GM21526 (cell line): Measurements from ENCODE around the gene GRIA1.

Experiments used
- ATAC-seq: cut with Tn5 transposase; IDR thresholded peaks from one replicate; pipeline ENCODE4 v1.9.1; 2021; ENCODE audit warnings: moderate library complexity; ENCODE audit not compliant: unreplicated experiment, low FRiP score

Gene GRIA1

DNA sequence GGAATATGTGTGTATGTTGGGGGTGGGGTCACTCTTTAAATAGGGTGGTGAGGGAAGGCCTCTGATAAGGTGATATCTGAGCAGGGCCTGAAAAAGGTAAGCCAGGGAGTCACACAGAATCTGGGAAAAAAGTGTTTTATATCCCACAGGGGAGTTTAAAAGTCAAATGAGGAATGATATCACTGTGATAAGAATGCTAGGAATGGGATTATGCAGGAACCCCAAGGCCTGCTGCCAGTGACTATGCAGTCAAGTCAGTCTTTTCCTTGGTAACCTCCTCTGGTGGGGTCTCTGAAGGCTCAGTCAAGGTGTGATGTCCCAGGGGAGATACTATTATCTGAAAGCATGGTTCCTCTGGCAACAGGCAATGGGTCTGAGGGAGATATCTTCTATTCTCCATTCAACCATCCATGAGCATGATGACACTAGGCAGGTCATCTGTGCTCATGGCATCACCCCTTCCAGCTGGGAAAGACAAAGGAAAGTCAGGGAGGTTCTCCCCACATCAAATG is 53.5 kb downstream of the GRIA1 start:
- ATAC-seq: no peak

DNA sequence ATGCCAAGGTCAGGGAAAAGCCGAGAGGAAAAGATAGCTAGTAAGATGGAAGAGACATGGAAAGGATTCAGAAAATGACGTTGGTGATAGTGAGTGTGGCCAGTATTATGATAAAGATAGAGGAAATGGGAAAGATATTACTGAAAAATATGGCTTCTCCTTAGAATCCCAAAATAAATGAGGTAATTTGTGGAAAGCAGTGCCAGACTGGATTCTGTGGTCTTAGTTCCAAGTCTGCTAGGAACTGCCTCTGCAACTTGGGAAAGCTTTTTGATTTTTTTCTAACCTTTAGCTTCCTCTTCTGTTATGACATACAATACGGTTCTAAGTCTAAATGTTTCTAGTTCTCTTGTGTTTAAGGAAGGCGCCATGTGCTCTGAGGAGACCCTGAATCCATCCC is 54.2 kb downstream of the GRIA1 start:
- no peak for ATAC-seq

DNA sequence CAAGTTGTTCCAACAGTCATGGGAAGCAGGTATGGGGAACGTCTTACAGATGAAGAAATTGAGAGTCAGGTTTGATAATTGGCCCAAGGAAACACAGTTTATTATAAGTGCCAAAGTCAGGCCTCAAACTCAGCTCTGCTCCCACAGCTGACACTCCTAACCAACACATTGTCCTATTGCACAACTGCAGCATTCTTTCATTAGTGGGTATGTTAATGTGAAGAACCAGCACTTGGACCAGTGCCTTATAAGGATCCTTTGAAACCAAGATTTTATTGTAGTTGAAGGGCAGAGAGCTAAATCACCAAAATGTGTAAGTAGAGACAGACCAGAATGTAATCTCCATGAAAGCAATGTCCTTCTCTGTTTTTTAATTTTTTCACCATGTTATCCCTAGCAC is 56.1 kb downstream of the GRIA1 start:
- ATAC-seq: no peak

DNA sequence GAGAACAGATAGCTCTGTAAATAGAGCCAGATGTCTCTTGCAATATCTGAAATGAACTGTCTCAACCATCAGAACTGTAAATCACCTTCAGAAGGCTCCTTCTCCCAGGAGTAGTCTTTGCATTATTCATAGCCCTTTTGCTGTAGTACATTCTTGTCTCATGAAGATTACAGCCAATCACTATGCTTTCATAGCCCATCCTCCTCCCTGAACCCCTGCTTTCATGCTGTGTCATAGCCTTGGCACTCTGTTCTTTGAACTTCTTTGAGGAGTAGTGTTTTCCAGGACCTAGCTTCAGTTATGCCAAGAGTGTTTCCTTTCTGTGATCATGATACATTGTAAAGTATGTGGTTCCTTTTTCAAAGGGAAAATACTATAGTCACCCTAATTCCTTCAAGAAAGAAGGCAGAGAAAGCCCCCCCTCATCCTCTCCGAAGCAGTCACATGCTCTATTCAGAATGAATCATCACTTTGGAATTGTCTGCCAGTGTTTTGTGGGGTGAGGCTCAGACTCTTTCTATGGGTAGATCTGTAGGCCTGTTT is 61.1 kb downstream of the GRIA1 start:
- ATAC-seq: no peak

DNA sequence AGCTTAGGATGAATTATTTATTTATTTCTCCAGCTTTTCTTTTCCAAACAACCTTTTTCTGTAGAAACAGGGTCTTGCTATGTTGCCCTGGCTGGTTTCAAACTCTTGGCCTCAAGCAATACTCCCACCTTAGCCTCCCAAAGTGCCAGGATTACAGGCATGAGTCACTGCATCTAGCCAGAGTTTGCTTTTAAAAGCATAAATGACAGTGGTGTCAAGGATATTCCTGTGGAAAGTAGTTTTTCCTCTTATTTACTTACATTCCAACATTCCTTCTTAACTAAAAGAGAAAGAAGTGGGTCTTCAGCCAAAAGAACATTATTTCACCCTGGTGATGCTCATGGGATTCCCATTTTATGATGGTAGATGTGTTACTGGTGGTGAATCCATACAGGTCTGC is 62.4 kb downstream of the GRIA1 start:
- no peak for ATAC-seq

DNA sequence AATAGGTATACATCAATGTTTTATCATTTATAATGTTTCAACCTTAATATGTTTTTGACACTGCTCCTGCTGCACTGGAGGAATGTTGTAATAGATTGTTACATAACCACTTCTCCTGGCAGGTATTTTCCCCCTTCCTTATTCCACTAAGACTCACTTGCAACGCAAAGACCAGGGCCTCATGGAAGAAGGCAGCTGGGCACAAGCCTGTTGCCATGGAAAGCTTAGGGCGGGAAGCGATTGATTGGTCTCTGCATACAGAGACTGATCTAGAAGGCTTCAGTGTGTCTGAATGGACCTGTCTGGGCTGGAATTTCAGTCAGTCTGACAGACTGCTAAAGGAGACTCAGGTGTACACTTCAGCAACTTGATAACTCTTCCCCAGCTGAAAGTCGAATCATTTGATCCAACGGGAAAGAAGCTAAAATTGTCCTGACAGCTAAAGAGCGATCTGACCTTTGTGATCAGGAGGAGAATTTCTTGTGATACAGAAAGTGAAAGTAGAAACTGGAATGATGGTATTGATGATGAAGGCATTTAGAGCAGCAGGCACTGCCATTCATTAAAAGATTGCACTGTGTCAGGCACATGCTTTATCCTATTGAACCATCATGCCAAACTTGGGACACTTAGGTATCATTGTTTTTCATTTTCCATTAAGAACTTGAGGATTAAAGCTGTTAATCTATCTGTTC is 65.1 kb downstream of the GRIA1 start:
- no peak for ATAC-seq

DNA sequence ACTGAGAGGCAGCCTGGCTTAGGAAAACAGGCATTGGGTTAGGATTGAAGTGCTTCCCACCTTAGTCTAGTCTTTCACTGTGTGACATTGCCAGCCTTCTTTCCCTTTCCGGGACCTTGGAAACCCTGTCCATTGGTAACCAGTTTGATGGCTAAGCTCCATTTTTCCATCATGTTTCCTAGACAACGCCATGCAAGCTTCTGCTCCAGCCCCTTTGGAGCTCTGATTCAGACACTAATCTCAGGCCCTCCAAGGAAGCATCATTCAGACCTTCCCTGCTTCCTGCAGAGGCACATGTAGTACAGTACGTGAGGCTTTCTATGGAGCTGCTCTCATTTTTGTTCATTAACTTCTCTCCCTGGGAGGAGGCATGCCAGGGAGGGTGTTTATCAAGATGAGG is 68.5 kb downstream of the GRIA1 start:
- no peak for ATAC-seq

DNA sequence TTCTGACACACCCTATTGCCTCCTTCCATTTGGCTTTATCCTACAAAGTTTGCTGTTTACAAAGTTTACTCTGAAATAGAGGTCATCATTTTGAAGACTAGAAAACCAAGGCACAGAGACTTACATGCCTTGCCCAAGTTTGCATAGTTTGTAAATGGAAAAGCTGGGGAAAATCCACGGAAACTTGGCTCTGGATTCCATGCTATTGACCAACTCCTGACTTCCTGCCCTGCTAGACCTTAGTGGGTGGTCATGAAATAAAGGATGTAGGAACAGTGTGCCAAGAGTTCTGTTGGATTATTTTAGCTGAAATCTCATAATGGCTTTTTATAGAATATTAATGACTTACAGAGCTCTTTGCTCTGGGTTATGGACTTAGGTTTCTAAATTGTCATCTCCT is 69.5 kb downstream of the GRIA1 start:
- no peak for ATAC-seq

DNA sequence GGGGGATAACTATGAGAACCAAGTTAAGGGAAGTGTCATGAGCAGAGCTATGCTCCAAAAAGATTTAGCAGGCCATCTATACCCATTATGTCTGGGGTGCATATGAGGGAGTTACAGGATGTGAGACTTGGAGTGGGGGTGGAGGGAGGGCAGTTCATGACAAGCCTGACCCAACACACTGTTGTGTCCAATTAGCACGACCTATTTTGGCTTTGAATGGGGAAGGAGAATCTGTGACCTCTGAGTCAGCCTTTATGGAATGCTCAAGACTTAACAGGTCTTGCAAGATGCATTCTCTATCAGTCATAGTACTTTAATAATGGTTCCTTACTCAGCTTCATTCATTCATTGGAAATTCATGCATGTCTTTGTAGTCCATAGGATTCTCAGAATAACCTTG is 71.7 kb downstream of the GRIA1 start:
- ATAC-seq: no peak

DNA sequence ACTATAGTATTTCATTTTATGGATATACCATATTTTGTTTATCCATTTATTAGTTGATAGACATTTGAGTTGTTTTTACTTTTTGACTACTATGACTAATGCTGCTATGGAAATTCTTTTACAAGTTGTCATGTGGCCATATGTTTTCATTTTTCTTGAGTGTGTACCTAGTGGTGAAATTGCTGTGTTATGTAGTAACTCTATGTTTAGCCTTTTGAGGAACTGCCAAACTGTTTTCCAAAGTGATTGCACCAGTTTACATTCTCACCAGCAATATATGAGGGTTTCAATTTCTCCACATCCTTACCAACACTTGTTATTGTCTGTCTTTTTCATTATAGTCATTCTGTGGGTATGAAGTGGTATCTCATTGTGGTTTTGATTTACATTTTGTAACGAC is 75.4 kb downstream of the GRIA1 start:
- no peak for ATAC-seq

DNA sequence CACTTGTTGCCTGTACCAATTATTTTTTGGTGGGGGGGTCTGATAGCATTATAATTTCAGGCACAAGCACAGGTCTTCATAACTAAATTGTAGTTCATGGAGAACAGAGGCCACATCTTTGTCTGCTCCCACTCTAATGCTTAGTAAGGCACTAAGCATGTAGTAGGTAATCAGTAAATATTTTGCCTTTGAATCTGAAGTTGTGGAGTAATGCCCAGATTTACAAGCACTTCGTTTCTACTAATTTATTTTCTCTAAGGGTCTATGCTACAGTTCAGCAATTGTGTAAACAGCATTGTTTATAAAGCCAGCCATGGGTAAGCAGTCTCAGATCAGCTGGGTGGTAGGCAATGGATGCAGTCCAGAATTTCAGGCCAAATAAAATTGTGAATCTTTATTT is 78.6 kb downstream of the GRIA1 start:
- no peak for ATAC-seq

DNA sequence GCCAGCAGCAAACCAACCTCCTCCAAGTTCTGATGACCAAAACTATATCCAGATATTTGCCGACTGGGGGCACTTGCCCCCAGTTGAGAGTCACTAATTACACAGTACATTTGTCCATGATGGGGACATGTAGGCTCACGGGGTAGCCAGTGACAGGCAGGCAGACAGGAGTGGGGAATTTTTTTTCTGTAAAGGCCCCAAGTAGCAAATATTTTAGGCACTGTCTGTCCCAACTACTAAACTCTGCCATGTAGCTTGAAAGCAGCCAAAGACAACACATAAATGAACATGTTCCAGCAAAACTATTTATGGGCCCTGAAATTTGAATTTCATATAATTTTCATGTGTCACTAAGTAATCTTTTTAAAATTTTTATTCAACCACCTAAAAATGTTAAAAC is 80.7 kb downstream of the GRIA1 start:
- no peak for ATAC-seq

DNA sequence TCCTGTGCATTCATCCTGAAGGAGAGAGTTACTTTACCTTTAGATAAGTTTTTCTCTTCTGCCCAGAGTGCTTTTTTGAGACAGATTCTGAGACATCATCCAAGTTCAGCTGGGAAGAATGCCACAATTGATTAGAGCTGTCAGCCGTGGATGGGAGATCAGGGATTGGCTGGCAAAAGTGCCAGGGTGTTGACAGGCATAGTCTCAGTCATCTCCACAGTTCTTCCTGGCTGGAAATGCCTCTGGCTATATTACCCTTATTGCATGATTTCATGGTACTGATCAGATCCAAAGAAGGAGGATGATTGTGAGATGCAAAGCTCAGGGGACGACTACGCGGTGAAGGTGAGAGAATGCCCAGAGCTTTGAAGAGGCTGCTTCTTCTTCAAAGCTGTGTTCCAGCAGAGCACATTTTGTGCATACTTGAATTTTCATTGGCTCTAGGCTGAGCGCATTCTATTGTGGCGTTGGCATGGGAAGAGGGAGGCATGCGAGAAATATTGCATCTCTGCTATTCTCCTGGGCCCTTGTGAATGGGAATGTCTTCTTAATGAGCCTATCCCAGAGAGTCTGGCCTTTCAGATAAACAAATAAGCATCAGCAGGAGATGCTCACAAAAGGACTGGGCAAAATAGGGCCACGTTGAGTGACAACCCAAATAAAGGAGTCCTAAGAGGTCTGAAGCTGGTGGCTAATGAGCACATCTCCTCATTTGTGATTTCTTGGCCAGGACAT is 82.1 kb downstream of the GRIA1 start:
- ATAC-seq: no peak

DNA sequence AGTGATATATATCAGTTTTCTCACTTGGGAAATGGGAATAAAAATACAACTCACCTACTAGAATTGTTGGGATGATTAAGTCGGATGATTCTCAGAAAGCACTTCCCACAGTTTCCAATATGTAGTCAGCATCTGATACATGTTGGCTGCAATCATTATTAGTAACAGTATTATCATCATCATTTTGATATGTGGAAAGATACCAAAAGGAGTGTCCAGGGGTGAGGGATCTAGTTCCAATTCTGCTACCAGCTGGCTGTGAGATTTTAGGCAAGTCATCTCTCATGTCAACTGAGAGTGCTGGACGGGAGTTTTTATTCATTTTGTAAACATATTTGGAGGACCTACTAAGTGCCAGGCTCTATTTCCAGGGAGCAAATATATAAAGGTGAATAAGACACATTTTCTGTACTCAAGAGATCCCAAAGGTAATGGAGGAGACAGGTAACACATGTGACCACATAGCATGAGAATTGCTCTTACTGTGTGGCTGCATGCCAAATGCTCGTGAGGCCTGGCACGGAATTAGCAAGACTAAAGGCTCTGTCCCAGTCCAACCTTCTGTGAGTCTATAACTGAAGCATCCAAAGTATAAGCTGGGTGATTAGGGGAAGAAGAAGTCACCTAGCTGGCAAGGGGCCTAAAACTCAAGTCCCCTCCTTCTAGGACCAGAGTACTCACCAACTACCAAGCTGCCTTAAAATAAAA is 83.0 kb downstream of the GRIA1 start:
- no peak for ATAC-seq

DNA sequence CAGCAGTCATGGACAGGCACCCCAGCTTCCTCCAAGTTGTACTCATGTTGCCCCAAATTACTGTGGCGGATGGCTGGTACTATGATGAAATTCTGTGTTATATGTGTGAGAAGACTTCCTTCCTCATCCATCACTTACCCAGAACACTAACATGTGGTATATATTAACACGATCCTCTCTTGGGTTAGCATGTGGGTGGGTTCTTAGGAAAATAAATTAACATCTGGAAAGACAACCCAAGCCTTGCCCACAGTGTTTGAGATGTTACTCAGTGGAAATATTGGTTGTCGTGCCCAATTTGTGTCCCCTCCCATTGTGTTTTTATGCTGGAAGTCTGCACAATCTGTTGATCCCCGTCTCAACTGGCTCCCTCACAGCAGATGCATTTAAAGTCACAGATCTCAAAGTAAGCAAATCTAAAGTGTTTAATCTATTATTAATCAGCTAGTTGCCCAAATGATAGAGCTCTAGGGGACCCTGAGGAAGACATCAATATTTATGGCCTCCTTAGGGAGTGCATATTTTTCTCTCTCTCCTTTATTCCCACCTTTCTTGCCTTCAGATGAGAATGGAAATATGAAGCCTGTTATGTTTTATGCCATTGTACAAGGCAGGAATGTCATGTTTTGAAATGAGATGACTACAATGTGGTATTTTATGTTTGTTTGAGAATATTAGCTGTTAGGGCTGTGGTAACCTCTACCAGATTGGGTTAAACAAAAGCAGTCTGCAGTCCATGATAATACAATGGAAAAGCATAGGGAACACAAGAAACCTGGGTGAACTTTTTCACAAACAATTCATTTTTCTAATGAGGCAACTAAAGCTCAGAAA is 93.9 kb downstream of the GRIA1 start:
- ATAC-seq: no peak

DNA sequence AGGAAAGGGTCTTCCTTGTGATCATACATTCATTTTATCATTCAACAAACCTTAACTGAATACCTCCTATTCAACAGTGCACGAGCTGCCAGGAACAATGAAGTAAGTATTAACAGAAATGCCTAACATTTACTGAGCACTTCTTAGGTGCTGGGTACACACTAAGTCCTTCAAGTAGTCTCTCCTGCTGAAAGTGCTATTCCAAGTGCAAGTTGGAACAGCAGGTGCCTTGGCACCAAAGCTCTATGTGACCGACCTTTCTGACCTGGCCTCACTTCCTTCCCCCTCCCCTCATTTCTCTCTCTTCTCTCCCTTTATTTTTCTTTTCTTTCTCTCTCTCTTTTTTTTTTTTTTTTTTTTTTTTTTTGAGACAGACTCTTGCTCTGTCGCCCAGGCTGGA is 94.5 kb downstream of the GRIA1 start:
- ATAC-seq: no peak

DNA sequence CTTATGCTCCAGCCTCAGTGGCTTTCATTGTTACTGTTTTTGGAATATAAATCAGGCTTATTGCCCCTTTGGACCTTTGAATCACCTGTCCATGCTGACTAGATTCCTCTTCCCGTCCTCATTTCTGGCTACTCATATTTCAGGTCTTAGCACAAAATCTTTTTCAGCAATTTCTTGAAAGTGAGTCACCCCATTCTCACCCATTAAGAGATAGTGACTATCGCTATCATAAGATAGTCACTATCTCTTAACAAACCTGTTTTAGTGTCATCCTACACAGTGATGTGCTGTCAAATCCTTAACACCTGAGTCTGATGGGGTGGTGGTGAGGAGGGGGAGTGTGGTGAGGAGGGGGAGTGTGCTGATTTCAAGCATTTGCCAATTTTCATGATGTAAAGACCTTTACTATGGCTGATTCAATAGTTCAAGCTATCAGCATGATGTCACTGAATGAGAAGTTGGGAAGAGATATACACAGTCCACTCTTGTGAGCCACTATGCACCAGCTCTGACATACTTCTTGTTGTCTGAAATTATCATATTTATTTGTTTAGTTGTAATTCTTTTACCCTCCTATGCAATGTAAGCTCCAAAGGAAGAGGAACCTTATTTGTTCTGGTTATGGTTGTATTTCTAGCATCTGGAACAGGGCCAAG is 95.3 kb downstream of the GRIA1 start:
- ATAC-seq: no peak

DNA sequence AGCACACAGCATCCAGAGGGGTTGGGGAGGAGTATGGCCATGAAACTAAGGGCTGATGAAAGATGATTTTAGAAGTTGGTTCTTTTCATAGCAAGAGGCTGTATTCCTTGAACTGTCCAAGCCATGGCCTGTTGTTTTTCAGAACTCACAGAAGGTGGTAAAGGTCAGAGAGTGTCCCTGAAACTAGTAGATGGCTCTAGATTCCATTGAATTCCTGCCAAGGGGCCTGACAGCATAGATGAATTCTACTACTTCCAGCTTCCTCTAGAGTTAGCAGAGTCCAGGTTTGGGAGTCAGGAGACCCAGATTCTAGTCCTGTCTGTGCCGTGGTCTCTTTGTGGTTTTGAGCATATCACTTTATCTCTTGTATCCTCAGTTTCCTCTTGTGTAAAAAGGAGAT is 101.6 kb downstream of the GRIA1 start:
- ATAC-seq: no peak

DNA sequence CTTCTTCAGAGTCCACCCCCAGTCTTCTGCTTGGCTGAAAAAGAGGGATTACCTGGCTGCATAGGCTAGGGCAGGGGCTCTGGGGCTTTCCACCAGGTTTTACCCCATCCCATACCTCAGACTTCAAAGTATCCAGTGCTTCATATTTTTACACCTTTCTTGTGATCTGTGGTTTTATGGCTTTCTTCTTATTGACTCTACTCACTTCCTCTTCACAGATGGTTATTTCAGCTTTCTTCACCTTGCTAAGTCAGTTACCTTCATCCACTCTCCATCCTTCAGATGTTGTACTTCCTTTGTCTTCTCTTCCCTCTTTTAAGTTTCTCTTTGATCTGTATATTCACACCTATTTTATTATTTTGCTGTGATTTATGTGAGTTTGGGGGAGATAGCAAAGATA is 104.3 kb downstream of the GRIA1 start:
- ATAC-seq: no peak

DNA sequence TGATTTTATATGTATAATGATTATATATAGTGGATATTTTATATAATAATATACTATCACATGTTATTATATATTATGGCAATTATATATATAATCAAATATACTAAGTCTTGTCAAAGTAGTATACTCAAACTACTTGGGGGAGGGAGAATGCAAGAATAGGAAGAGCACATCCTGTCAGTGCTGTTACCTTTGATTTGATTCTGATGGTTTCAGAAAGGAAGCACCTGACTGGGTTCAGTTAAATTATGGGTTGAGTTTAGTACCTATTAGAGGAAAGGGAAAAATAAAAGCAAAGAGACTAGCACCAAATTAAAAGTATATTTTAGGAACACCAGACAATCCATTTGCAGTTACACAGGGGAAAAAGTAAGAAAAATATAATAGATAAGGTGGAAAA is 107.6 kb downstream of the GRIA1 start:
- peak; percentile 87 for ATAC-seq
